OCI-LY1 (cell line): ENCODE measurements around the gene OR9A2.

Experiments
- EZH2 ChIP-seq: fragments of 200-600 bp; sonication (generic), shearing (Covaris generic); IDR thresholded peaks from 2 replicates; pipeline ENCODE4 v1.8.0; 2017; ENCODE audit warnings: borderline replicate concordance, mixed run types, mild to moderate bottlenecking, antibody characterized with exemption, low read length, moderate library complexity, mixed read lengths
- TF ChIP-seq, protein P1 (sequence below): fragments of 200-600 bp; sonication (generic), shearing (Covaris generic); IDR thresholded peaks from 2 replicates; pipeline ENCODE4 v1.5.1; 2017; ENCODE audit warnings: mild to moderate bottlenecking, antibody characterized with exemption, low read length, moderate library complexity, mixed read lengths

DNA sequence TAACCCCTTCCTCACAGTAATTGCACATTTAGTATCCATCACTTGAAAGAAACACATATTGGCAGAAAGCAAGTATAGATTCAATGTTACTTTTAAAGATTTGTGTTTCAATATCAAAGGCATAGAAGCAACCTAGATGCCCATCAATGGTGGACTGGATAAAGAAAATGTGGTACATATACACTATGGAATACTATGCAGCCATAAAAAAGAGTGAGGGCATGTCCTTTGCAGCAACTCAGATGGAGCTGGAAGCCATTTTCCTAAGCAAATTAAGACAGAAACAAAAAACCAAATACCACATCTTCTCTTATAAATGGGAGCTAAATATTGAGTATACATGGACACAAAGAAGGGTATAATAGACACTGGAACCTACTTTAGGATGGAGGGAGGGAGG lies 28.8 kb upstream of the OR9A2 start:
- TF ChIP-seq, protein P1, sequence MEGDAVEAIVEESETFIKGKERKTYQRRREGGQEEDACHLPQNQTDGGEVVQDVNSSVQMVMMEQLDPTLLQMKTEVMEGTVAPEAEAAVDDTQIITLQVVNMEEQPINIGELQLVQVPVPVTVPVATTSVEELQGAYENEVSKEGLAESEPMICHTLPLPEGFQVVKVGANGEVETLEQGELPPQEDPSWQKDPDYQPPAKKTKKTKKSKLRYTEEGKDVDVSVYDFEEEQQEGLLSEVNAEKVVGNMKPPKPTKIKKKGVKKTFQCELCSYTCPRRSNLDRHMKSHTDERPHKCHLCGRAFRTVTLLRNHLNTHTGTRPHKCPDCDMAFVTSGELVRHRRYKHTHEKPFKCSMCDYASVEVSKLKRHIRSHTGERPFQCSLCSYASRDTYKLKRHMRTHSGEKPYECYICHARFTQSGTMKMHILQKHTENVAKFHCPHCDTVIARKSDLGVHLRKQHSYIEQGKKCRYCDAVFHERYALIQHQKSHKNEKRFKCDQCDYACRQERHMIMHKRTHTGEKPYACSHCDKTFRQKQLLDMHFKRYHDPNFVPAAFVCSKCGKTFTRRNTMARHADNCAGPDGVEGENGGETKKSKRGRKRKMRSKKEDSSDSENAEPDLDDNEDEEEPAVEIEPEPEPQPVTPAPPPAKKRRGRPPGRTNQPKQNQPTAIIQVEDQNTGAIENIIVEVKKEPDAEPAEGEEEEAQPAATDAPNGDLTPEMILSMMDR: no peak
- TF ChIP-seq EZH2: no peak
